Measurements from ENCODE around the gene PSMC3IP.

Gene PSMC3IP

DNA sequence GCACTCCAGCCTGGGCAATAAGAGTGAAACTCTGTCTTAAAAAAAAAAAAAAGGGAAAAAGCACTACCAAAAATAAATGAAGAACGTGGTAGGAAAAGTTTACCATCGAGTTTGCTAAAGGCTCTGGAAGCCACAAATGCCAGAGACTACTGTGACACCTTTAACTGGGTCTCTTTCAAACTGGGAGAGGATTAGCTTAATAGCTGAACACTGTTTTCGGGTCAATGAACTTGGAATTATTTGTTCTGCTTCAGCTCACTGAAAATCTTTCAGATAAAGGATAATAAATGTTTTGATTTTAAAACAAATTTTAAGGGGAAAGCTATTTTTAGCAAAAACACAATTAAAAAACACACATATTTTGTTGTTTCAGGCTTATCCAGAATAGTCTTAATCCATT, 30.2 kb upstream of the PSMC3IP start:
- peak overlapping the region; percentile 84 for H3K4me3 ChIP-seq (ENCODE audit: low read length)
- TF ChIP-seq ZNF274 (IDR thresholded peaks at IDR 0.05; ENCODE audit: low read depth, low read length) = no peak

DNA sequence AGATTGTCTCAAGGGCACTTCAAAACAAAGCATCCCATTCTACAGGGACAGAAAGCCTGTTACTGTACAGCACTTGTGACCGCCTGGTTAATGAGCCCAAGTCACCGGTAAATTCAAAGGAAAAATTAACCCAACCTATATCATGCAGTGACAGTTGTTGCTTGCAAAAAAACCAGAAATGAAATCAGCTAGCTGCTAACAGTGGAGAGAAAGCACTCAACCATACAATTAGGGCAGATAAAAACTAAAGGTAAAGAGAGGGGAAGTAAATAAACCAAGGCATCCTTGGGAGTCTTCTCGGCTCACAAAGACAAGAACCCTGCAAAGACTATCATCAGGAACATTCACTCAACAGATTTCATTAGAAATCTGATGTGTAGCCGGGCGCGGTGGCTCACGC, 25.8 kb upstream of the PSMC3IP start:
- no peak for TF ChIP-seq ZNF274 (IDR thresholded peaks at IDR 0.05; ENCODE audit: low read depth, low read length)
- no peak overlapping the region for H3K4me3 ChIP-seq (ENCODE audit: low read length)

GRCh38 chr17:42598905-42599304, 21.4 kb upstream of the PSMC3IP start:
- no peak for TF ChIP-seq ZNF274 (IDR thresholded peaks at IDR 0.05; ENCODE audit: low read depth, low read length)
- H3K4me3 ChIP-seq (ENCODE audit: low read length) = no peak overlapping the region

DNA sequence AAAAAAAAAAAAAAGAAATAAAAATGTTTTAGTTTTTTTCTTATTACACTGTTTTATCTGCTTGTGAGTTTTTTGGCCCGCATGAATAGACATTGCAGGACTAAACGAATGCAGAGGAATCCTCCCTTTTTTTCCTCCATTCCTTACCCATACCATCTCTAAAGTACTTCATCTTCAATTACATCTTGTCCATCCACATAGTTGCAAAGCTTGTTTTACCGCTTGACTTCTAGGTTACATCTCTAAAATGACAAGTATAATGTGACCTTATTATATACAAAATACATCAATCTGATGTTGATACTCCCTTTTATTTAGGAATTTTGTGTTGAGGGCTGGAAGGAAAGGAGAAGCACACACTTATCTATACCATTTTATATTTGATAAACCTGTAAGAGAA, 18.9 kb upstream of the PSMC3IP start:
- TF ChIP-seq ZNF274 (IDR thresholded peaks at IDR 0.05; ENCODE audit: low read depth, low read length) = no peak
- no peak overlapping the region for H3K4me3 ChIP-seq (ENCODE audit: low read length)

- no peak for TF ChIP-seq ZNF274 (IDR thresholded peaks at IDR 0.05; ENCODE audit: low read depth, low read length)
- H3K4me3 ChIP-seq (ENCODE audit: low read length) = no peak overlapping the region
Measured at GRCh38 chr17:42591411-42591810, 13.9 kb upstream of the PSMC3IP start.

- no peak overlapping the region for H3K4me3 ChIP-seq (ENCODE audit: low read length)
- no peak for TF ChIP-seq ZNF274 (IDR thresholded peaks at IDR 0.05; ENCODE audit: low read depth, low read length)
Measured at GRCh38 chr17:42590886-42591285, 13.4 kb upstream of the PSMC3IP start.

DNA sequence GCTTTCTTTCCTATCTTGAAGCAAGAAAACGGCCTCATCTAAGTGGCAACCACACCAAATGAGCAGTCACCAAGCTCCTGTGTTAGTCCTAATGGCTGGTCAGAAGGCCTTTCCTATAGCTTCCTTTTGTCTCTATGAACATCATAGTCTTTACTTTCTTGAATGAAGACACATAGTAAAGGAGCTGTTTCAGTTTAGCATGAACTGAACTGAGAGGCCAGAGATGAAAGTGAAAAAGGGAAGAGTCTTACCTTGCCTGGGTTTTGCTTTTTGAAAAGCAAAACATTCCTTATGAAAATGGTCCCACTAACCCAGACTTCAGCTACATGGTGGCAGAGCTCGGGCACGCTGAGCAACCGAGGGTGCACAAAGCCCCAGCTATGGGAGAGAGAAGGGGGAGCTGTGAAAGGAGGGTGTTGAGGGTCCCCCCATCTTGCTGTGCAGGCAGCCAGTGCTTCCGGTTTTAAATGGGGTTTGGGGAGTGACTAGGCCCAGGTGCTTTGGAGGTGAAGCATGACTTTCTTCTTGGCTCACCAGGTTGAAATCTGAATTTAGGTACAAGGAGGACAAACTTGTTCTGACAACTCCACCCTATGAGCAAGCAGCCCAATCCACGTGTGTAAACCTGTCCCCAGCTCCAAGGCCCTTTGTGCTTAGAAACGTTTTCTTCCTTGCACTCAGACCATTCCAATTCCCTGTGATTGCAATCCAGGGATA, 9.1 kb upstream of the PSMC3IP start:
- no peak for TF ChIP-seq ZNF274 (IDR thresholded peaks at IDR 0.05; ENCODE audit: low read depth, low read length)
- no peak overlapping the region for H3K4me3 ChIP-seq (ENCODE audit: low read length)

DNA sequence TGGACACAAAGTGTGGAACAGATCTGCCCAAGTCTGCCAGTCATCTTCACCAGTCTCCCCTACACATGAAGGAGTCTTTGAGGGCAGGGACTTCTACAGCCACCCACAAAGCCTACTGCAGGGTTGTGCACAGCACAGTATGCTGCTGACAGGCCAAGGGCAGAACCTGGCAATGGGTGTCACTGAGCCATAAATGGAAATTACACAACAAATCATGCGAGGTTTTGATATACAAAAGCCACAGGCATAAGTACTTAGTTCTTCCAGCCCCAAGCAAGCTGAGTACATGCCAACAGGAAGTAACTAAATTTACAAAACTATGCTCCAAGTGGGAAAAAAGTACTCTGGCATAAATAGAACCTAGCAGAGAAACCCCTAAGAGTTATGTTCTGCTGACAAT, 7.8 kb upstream of the PSMC3IP start:
- no peak for TF ChIP-seq ZNF274 (IDR thresholded peaks at IDR 0.05; ENCODE audit: low read depth, low read length)
- H3K4me3 ChIP-seq (ENCODE audit: low read length) = no peak overlapping the region

- no peak overlapping the region for H3K4me3 ChIP-seq (ENCODE audit: low read length)
- TF ChIP-seq ZNF274 (IDR thresholded peaks at IDR 0.05; ENCODE audit: low read depth, low read length) = no peak
Measured at GRCh38 chr17:42584880-42585279, 7.4 kb upstream of the PSMC3IP start.

- H3K4me3 ChIP-seq (ENCODE audit: low read length) = no peak overlapping the region
- TF ChIP-seq ZNF274 (IDR thresholded peaks at IDR 0.05; ENCODE audit: low read depth, low read length) = no peak
Measured at GRCh38 chr17:42581744-42582270, 4.3 kb upstream of the PSMC3IP start.

DNA sequence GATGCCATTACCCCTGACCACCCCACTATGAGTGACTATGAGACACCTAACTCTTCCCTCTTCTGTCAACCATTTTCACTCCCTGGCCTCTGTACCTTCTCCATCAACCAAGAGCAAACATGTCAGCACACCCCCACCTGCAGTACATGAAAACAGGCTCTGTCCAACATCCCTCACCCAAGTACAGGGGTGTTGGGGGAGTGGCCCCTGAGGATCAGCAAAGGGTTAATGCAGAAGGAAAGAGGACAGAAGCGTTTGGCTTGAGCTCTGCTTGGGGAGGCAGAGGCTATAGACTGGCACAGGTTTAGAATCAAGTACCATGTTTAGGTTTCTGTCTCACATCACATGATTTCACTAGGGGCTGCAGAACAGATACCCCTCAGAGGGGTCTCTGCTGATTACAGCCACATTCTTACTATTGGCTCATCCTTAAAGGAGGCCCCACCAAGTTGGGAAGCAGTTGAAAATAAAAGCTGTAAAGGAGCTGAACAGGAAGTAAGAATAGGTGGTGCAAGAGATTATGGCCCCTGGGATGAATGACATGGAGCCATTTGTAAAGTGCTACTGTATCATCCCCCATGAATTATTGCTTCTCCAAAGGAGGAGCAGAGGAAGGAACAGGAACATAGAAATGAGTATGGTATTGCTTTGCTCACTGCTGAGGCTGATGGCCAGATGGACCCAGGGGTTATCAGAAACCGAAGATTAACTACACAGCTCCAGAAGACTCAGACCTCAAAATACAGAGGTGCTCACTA, 2.4 kb upstream of the PSMC3IP start:
- no peak for TF ChIP-seq ZNF274 (IDR thresholded peaks at IDR 0.05; ENCODE audit: low read depth, low read length)

DNA sequence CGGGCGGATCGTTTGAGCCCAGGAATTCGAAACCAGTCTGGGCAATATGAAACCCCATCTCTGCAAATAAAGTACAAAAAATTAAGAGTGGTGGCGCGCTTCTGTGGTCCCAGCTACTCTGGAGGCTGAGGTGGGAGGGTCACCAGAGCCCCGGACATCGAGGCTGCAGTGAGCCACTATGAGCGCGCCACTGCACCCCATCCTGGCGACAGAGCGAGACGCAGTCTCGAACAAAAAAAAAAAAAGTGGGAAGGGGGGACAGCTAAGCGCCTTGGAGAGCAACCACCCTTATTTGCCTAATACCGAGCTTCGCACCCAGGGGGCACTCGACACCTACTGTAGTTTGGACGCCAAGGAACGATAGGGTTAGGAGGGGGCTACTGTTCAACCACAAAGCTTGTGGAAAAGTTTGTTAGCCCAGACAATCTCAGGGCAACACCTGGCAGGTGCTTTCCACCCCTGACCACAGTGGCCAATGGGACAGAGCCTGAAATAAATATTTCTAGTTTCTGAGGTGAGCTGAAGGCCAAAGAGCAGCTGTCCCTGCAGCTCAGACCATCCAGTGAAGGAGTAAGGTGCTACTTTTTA, 847 bp upstream of the PSMC3IP start:
- no peak for TF ChIP-seq ZNF274 (IDR thresholded peaks at IDR 0.05; ENCODE audit: low read depth, low read length)

More for the DNA sequence above, 2.4 kb upstream of the PSMC3IP start:
- no peak overlapping the region for H3K4me3 ChIP-seq (ENCODE audit: low read length)

DNA sequence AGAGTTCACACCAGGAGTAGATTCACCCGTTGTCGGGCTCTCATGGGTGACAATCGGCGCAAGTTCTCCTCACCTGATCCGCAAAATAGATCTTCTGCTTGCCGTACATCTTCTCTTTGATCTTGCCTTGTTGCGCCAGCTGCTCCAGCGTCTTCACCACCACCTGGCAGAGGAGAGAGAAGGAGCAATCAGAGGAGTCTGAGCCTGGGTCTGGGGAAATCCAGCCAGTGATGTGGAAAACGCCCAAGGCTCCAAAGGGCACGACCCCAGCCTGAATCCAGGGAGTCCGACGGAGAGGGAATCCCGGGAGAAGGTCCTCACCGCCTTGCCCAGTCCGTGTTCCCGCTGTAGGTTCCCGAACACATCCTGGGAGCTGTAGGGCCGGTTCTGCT, 393 bp downstream of the PSMC3IP start:
- TF ChIP-seq ZNF274 (IDR thresholded peaks at IDR 0.05; ENCODE audit: low read depth, low read length) = no peak
- H3K4me3 ChIP-seq (ENCODE audit: low read length) = peak overlapping the region; percentile 66

More for the DNA sequence above, 847 bp upstream of the PSMC3IP start:
- H3K4me3 ChIP-seq (ENCODE audit: low read length) = peak overlapping the region; percentile 66

GRCh38 chr17:42574463-42574862, 3.1 kb downstream of the PSMC3IP start:
- no peak for TF ChIP-seq ZNF274 (IDR thresholded peaks at IDR 0.05; ENCODE audit: low read depth, low read length)
- H3K4me3 ChIP-seq (ENCODE audit: low read length) = no peak overlapping the region

- H3K4me3 ChIP-seq (ENCODE audit: low read length) = no peak overlapping the region
- TF ChIP-seq ZNF274 (IDR thresholded peaks at IDR 0.05; ENCODE audit: low read depth, low read length) = no peak
Measured at GRCh38 chr17:42573095-42573494, 4.4 kb downstream of the PSMC3IP start.
